ENCODE results near the gene SLC7A10. TPM values are rescaled to one million over a fixed set of nuclear protein-coding genes. Genes with fewer than 3 reads are reported as not detected.

Gene SLC7A10
- total RNA-seq, 6 experiments from 2014 or later, result not detected

DNA sequence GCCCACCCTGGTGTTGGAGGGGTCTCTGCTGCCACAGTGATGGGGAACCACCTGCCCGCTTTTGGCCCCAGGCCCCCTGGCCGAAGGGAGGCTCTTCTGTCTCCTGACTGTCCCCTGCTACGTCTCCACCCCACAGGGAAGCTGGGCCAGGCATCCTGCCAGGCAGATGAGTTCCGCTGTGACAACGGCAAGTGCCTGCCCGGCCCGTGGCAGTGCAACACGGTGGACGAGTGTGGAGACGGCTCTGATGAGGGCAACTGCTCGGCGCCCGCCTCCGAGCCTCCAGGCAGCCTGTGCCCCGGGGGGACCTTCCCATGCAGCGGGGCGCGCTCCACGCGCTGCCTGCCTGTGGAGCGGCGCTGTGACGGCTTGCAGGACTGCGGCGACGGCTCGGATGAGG is 20.5 kb downstream of the SLC7A10 start:
- H3K36me3 Mint-ChIP-seq (ENCODE audit: low read depth), result no peaks in the 10 kb centered on the region

GRCh38 chr19:33204136-33204973 is 21.3 kb downstream of the SLC7A10 start:
- Mint-ChIP-seq H3K27me3 (ENCODE audit: insufficient read depth) (peaks cover 6% of the 10 kb centered on the region; the same call in 1 of the 2 replicates), H3K27ac (no peak overlapping the region), H3K9me3 (no peaks in the 10 kb centered on the region), H3K4me3 (no peak overlapping the region), H3K36me3 (ENCODE audit: low read depth) (no peaks in the 10 kb centered on the region), H3K4me1 (ENCODE audit: low read depth) (no peaks in the 10 kb centered on the region)
- no peak for TF ChIP-seq CTCF (IDR thresholded peaks at IDR 0.05)
- no peak for DNase-seq

More for the DNA sequence above, 20.5 kb downstream of the SLC7A10 start:
- H3K4me3 Mint-ChIP-seq, result no peak overlapping the region
- H3K27ac Mint-ChIP-seq, result no peak overlapping the region
- DNase-seq, result no peak
- H3K9me3 Mint-ChIP-seq, result no peaks in the 10 kb centered on the region
- TF ChIP-seq CTCF (IDR thresholded peaks at IDR 0.05), result no peak
- H3K4me1 Mint-ChIP-seq (ENCODE audit: low read depth), result no peaks in the 10 kb centered on the region
- peaks cover 6% of the 10 kb centered on the region; the same call in 1 of the 2 replicates for H3K27me3 Mint-ChIP-seq (ENCODE audit: insufficient read depth)

- peaks cover 7% of the 10 kb centered on the region; the same call in 1 of the 2 replicates for H3K27me3 Mint-ChIP-seq (ENCODE audit: insufficient read depth)
- no peaks in the 10 kb centered on the region for H3K4me1 Mint-ChIP-seq (ENCODE audit: low read depth)
- TF ChIP-seq CTCF (IDR thresholded peaks at IDR 0.05), result no peak
- no peak overlapping the region for H3K4me3 Mint-ChIP-seq
- no peak overlapping the region for H3K27ac Mint-ChIP-seq
- no peaks in the 10 kb centered on the region for H3K9me3 Mint-ChIP-seq
- H3K36me3 Mint-ChIP-seq (ENCODE audit: low read depth), result no peaks in the 10 kb centered on the region
- no peak for DNase-seq
Observed at GRCh38 chr19:33203529-33203928, 22.1 kb downstream of the SLC7A10 start.

- no peaks in the 10 kb centered on the region for H3K4me1 Mint-ChIP-seq (ENCODE audit: low read depth)
- DNase-seq, result no peak
- peaks cover 5% of the 10 kb centered on the region; the same call in 1 of the 2 replicates for H3K27me3 Mint-ChIP-seq (ENCODE audit: insufficient read depth)
- H3K36me3 Mint-ChIP-seq (ENCODE audit: low read depth), result no peaks in the 10 kb centered on the region
- no peaks in the 10 kb centered on the region for H3K9me3 Mint-ChIP-seq
- no peak overlapping the region for H3K27ac Mint-ChIP-seq
- no peak overlapping the region for H3K4me3 Mint-ChIP-seq
- TF ChIP-seq CTCF (IDR thresholded peaks at IDR 0.05), result no peak
Observed at GRCh38 chr19:33202546-33203507, 22.8 kb downstream of the SLC7A10 start.

DNA sequence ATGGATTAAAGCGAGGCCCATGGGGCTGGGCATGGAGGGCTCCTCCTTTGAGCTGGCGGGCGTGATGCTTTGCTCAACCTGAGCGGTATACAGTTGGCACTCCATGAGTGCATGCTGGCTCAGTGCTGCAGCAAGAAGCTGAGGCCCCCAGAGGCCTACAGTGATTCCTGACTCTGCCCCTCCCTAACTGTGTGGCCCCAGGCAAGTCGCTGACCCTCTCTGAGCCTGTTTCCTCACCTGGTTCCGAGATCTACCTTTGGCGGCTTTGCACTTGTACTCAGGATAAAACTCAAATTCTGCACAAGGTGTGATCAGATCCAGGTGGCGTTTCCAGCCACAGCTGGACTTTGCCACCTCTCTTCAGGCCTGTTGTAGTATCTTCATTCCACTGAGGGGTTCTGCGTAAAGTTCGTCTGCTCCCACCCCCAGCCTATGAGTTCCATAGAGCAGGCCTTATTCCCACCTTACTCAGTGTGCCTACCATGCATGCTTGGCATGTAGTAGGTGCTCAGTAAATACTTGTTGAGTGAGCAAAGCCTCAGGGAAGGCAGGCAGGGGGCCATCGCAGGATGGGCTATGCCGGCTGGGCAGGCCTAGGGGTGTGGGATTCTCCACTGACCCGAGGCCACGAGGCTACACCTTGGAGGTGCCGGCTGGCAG is 23.6 kb downstream of the SLC7A10 start:
- no peaks in the 10 kb centered on the region for H3K36me3 Mint-ChIP-seq (ENCODE audit: low read depth)
- no peak overlapping the region for H3K27ac Mint-ChIP-seq
- no peak for TF ChIP-seq CTCF (IDR thresholded peaks at IDR 0.05)
- no peaks in the 10 kb centered on the region for H3K4me1 Mint-ChIP-seq (ENCODE audit: low read depth)
- no peak overlapping the region for H3K4me3 Mint-ChIP-seq
- H3K9me3 Mint-ChIP-seq, result no peaks in the 10 kb centered on the region
- DNase-seq, result no peak
- H3K27me3 Mint-ChIP-seq (ENCODE audit: insufficient read depth), result peaks cover 5% of the 10 kb centered on the region; the same call in 1 of the 2 replicates
